Hepatocyte (in vitro differentiated cells): ENCODE data around the gene MTCH2.

Experiments used
- CTCF ChIP-seq: fragments of 200-600 bp; sonication (generic); IDR thresholded peaks from 2 replicates; pipeline ENCODE4 v1.5.1; 2016; ENCODE audit warnings: antibody characterized with exemption, mild to moderate bottlenecking; ENCODE audit not compliant: poor library complexity
- EZH2 ChIP-seq: fragments of 200-600 bp; sonication (generic); IDR thresholded peaks from 2 replicates; pipeline ENCODE4 v1.6.1; 2016; ENCODE audit warnings: antibody characterized with exemption, mild to moderate bottlenecking, borderline replicate concordance
- EZH2phosphoT487 ChIP-seq: fragments of 200-600 bp; sonication (generic); IDR thresholded peaks from one replicate; pipeline ENCODE4 v1.6.1; 2018; ENCODE audit warnings: antibody characterized with exemption, mild to moderate bottlenecking, low read depth, moderate library complexity; ENCODE audit not compliant: unreplicated experiment, severe bottlenecking

- TF ChIP-seq CTCF (no peak), EZH2 (peak; percentile 84), EZH2phosphoT487 (no peak)
Observed at GRCh38 chr11:47593934-47594855, 48.2 kb downstream of the MTCH2 start, which contains the start of gene C1QTNF4.
